Stimulated activated CD4-positive, alpha-beta T cell treated with anti-CD3 and anti-CD28 coated beads, Interleukin-15, amount 100 ng/mL, for 1 hour (primary cell): ENCODE data around the gene WDR77.

Experiments used
- DNase-seq, 2 donors: peaks; one replicate each; pipeline ENCODE4 v3.0.0-alpha.2; 2020; ENCODE audit warnings: low read depth in 1 of 2, low spot score in 1 of 2

WDR77 gene

DNA sequence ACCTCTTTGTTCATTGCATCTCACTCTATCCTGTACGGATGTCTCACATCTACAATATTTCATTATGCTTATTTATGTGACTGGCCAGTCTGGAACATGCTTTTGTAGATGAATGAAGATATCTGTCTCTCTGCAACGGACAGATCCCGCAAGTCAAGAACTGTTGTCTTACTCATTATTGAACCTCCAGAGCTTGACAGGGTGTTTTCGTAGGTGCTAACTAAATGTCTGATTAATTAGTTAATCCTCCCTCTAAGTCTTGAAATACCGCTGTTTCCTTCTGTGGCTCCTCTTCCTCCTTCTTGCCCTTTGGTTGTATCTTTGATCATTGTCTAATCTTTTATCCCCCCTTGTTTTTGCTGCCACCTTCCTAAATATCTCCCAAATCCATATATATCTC is 21.5 kb upstream of the WDR77 start:
- no peak for DNase-seq

DNA sequence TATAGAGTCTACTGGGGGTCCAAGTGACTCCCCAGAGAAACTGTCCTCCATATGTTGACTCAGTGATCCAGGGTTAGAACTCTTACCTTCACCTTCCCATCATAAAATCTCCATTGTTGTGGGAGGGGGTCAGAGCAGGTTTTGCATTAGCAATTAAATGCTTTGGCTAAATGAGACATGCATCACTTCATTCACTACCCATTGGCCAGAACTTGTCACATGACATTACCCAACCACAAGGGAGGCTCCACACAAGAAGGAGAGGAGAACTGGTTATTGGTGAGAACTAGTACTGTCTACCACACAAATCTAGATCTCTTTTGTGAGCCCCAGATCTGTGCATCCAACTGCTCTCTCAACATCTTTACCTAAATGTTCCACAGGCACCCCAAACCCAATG is 20.5 kb upstream of the WDR77 start:
- no peak for DNase-seq

DNA sequence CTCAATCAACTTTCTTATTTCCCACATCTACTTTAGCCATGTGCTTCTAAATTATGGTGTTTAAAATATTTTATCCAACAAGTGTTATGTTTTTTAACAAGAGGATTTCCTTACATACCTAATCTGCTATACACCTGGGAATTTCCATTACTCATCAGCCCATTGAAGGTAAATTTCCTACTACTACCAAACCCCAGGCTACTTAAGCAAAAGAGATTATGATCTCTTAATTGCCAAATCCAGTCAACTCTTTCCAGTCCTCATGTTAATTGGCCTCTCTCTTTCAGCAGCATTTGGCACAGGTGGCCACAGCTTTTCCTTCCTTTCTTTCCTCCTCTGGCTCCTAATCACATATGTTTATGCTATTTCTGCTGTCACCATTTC is 19.7 kb upstream of the WDR77 start:
- DNase-seq, result no peak

DNA sequence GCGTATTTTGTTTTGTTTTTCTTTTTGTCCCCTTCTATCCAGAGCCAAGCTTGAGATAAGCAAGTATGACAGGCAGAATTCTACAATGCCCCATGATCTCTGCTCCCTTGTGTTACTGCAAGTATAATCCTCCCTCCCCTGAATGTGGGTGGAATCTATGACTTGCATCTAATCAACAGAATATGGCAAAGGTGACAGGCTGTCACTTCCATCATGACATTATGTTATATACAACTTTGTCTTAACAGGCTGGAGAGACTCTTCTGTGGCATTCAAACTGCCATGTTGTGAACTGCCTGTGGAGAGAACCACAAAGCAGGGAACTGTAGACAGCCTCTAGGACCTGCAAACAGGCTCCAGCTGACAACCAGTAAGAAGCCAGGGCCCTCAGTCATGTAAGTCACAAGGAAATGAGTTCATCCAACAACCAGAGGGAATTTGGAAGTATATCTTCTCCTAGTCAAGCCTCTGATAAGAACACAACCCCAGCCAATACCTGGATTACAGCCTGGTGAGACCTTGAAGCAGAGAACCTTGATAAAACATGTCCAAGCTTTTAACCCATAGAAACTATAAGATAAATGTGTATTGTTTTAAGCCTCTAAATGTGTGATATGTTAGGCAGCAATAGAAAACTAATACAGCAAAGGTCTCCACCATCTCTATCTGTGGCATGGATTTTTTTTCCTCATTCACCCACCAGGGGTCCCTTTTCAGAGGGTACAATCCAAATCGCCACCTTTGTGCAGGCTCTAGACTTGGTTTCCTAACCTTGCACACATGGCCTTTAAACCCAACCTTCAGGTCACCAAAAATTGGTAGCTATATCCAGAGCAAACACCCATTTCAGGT is 19.0 kb upstream of the WDR77 start:
- no peak for DNase-seq

DNA sequence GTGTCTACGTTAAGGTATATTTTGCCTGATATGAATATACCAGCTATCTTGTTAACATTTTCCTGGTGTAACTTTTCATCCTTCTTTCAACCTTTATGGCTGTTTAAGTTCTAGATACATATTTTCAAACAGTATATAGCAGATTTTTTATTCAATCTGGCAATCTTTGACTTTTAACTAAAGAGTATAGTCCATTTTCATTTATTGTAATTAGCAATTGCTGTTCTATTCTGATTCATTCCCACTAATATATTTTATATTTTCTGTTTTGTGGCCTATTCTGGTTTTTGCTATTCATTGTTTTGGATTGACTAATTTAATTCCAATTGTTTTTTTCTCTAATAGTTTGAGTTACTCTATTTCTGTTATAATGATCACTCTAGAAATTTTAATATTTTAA is 17.4 kb upstream of the WDR77 start:
- DNase-seq, result no peak

DNA sequence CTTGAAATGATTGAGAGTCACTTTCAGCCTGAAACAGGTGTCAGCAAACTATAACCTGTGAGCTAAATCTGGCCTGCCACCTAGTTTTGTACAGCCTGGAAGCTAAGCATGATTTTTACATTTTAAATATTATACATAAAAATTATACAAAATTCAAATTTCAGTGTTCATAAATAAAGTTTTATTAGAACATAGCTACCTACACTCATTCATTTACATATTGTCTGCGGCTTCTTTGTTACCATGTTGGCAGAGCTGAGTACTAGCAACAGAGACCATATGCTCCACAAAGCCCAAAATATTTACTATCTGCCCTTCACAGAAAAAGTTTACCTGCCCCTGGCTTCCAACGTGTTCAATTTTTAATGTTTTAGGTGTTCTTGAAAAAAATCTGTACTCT is 16.7 kb upstream of the WDR77 start:
- no peak for DNase-seq

DNA sequence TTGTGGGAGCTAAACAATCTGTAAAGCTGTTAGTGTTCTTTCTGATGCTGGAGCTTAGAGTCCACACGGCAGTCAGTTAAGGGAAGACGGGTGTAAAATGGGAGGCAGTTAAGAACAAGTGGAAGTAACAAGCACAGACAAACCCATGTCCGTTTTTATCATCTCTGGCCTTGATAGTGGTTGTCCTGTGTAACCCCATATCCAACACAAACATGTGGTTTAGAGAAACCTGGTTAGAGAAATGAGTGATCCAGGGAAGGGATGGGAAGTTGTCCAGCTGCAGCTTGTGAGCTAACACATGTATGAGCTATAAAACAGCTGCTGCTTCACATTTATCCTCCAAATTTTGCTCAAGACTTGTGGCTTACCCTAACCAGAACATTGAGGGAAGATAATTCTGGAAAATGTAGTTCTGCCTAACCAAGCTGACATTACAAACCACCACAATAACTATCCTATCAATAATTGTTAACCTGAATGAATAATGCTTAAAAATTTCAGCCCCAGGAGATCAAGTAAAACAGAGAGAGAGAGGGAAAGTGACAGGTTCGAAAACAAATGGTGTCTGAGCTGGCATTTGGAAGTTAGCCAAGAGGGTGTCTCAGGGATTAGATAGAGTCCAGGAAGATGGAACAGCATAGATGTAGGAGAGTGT is 14.1 kb upstream of the WDR77 start:
- DNase-seq, result no peak

DNA sequence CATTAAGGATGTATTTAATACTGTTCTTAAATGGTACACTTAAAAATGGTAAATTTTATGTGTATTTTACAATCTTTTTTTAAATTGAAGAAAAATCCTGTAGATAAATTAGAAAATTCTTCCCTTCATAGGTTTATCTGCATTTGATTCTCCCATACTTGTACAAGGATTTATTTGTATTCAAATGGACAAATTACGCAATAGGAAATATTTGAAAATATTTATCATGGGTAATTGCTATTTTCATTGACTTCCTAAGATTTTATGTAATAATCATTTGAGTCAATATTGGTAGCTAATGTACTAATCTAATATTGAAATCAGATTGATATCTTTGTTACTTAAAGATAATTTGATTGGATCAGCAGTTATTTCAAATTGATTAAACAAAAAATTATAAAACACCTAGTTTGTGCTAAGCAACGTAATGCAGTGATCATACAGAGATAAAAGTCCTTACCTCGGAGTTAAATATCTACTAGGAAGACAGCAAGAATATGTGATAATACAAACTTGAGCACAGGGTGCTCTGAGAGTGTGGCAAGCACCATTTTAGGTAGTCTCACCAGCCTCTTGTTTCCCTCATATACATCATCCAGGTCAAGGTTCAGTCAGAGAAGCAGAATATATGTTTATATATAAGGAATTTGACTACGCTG is 13.4 kb upstream of the WDR77 start:
- DNase-seq, result no peak

DNA sequence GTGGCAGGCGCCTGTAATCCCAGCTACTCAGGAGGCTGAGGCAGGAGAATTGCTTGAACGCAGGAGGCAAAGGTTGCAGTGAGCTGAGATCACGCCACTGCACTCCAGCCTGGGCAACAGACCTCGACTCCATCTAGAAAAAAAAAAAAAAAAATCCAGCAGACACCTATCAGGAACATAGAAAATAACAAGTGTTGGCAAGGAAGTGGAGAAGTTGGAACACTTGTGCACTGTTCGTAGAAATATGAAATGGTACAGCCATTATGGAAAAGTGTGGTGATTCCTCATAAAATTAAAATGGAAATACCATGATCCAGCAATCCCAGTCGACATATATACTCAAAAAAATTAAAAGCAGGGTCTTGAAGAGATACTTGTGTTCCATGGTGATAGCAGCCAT is 12.7 kb upstream of the WDR77 start:
- DNase-seq, result no peak

DNA sequence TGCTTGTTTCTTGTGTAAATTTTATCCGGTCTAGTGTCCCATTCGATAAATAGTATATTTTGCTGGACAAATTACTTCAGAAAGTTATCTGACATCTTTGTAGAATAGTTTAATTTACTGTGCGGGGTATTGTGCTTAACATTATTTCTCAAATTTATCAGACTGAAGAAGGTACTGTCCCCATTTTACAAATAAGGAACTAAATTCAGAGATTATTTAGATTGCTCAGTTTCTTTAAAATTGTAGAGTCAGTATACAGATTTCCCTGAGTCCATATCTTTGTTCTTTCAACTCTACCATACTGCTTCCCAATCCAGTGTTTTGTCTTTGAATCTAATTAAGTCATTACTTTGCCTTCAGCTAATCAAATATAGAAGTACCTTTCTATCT is 6.6 kb upstream of the WDR77 start:
- DNase-seq, result no peak

DNA sequence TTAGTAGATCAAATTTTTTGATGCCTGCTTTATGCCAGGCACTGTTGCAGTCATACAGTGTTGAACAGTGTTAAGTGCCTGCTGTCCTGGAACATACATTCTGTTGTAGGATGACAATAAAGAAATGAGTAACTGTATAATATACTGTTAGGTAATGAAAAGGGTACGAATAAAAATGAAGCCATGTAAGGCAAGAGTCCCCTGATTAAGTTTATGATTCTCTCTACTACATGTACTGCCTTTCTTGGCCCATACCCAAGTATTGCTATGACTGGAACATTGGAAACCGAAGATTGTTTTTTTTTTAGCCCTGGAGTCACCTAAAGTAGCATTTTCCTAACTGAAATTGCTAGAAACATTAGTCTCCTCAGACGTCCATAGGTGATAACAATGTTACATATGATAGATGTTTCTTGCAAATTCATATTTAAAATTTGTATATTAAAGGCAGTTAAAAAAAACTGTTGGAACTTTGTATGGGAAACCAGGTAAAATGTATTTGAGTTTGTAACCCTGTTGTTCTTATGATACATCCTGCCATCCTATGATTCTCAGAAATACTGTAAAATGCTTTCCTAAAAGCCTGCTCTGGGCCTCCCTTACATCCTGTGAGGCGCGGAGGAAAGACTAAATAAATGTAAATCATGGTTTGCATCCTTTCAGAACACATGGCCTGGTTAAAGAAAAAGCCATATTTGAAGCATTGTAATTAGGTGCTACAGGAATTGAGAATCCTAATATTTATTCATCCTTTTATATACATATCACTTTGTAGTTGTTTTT is 6.0 kb upstream of the WDR77 start:
- DNase-seq, result no peak

DNA sequence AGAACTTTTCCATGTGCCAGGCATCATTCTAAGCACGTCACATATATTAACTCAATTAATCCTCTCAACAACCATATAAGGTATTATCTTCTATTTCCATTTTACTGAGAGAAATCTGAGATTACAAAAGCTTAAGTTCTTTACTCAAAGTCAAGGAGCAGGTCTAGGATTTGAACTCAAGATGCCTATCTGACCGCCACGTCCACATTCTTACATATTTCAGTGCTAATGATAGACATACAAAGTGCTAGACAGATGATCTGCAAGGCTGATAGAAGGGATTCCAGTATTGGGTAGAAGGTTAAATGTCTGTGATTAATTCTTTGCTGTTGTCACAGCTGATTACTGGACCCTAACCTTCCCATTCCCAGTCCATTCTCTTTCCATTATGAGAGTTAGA is 4.7 kb upstream of the WDR77 start:
- DNase-seq, result no peak

DNA sequence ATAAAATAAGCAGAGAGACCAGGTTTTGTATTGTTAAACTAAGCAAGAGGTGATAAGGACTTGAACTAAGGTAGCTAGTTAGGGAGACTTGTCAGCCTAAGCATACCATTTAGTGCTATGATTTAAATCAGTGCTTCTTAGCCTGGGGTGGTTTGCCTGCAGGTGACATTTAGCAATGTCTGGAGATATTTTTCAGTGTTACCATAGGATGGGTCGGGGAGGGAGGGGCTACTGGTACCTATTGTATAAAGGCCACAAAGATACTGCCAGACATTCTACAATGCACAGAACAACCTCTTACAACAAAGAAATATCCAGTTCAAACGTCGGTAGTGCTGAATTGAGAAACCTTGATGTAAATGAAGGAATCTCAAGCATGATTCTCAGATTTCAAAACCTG is 3.5 kb upstream of the WDR77 start:
- DNase-seq, result no peak

DNA sequence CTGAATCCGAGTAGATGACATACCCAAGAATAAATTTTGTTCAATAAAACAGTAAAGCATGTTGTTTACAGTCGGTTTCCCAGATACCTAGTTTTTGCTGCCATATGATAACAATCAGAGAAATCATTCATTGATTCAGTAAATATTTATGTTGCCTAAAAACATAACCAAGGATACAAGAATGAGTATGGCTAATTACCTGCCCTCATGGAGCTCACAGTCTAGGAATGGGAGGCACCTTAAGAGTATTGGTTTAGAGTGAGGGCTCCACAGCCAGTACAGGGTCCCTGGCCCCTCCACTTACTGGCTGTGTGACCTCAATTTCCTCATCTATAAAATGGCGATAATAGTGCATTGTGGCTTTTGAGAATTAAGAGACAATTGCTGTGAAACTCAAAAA is 1.1 kb upstream of the WDR77 start:
- DNase-seq, result no peak

DNA sequence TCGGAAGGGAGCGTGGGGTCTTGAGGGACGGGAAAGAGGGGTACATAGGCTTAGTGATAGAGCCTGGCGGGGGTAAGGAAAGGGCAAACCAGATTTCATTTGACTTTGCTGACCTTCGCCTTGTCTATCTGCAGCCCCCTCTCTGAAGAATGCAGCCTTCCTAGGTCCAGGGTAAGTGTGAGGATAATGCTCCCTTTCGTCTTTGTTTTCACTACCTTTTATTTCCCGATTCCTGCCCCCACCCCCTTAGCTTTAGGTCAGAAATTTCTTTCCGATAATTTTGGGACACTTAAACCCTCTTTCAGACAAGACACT is 604 bp upstream of the WDR77 start:
- DNase-seq, result no peak

DNA sequence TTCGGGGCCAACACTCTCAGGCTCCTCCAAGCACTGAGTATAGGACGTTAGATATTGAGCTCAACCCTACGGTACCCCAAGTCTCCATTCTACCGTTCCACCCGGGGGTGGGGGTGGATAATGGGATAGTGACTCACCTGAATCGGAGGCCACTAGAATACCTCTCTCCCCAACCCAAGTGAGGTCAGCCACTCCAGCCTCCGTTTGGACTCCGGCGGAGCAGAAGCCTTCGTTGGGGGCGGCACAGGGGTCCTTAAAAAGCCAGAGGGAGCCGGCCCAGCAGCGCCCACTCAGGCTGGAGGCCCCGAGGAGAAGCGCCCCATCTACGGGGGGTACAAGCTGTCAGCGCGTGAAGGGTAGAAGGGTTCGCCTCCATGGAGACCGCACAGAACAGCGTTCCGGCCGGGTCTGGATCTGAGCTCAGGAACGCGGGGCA is 556 bp downstream of the WDR77 start:
- DNase-seq, result peak; percentile 7 to 9

DNA sequence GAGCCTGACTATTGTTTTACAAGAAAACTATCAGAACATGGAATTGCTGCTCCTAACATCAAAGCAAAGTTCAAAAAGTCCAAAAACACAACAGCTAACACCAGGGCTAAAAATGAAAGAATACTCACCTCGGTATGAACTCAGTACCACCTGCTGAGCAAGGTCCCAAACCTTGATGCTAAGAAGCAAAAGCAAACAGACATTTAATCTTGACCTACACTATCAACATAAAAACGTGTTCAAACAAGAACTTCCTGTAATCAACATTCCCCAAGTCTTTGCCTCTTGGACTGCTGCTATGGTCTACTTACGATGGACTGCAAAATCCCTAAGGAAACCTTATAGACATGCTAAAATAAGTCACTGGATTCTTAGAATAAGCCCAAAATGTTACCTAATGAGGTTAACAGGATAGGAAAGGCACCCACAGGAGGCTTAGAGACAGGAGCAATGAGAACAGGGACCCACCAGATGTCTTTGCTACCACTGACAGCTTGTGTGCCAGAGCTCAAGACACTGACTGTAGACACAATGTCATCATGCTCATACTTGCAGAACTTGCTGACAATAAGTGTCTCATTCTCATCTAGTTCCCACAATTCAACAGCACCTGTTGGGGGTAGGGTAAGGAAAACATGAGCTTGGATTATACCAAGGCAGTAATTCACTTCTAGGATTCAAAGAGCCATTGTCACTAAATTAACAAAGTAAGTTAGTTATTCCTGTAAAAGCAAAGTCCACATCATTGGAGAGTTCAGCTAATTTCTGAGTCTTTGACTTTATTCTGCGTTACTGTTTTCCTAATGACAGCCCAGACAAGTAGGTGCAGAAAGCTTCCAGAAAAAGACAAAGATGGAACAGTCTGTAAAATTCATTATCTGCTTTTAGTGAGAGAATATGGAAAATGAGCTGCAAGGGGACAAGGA is 1.8 kb downstream of the WDR77 start:
- no peak for DNase-seq

DNA sequence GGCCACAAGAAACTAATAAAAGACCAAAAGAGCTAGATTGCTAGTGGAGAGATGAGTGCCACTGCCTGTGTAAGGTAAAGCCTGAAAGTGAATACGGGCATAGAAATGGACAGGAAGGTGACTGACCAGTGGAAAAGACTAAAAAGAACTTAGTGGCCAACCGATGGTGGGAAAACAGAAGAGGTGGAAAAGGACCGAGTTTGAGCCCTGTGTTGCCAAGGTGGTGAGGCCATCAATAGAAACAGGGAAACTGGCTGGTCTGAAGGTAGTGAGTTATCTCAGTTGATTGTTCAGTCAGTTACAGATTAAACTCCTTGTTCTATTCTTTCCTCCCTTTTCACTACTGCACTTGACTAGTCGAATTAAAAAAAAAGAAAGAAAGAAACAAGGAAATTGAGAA is 2.5 kb downstream of the WDR77 start:
- DNase-seq, result no peak

DNA sequence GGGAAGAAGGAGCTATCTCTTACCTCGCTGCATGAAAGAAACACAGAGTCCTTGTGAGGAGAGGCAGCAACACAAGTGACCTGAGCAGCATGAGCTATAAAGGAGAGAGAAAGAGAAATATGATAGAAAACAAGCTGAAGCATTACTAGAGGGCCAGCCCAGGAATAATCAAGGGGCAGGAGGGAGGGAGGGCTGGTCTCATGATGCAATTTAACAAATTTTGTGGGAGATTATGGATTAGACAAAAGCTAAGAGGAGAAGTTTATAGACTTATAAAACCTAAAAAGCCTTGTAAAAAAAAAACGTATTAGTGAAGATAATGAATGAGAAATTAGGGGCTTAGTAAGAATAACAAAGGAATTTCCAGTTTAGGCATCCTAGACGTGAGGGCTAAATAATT is 5.0 kb downstream of the WDR77 start:
- DNase-seq, result no peak

DNA sequence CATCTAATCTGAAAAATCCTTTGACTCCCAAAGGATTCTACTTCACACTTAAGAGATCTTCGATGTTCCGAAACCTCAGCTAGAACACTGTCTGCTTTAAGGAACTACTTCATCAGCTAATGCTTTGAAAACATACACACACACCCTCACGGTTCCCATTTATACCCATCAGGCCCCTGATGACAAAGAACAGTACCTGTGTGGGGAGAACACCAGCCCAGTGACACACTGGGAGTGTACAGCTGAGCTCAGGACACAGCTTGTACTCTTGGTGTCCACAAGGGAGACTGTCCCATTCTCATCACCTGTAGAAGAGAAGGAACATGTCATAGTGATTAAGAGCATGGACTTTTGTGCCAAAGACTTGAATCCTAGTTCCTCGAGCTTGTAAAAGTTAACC is 6.6 kb downstream of the WDR77 start:
- DNase-seq, result no peak
